Measurements from ENCODE around the gene COLEC12.

DNA sequence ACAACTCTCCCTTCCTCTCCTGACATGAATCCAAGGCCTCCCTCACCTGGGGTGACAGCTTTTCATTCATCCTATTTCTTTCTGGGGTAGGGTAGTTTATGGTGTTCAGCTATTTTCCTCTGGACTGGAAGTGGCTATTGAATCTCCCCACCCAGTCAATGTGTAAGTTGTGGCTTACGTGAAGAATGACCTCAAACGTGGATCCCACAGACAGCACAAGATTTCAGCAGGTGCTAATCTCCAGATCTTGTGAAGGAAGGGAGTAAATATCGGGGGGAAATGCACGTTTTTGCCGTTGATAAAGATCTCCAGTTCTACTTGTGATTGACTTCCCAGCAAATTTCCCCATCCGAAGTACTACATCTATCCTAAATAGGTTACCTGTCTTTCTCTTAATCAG lies 161.3 kb downstream of the COLEC12 start:
- TF ChIP-seq, protein P1, sequence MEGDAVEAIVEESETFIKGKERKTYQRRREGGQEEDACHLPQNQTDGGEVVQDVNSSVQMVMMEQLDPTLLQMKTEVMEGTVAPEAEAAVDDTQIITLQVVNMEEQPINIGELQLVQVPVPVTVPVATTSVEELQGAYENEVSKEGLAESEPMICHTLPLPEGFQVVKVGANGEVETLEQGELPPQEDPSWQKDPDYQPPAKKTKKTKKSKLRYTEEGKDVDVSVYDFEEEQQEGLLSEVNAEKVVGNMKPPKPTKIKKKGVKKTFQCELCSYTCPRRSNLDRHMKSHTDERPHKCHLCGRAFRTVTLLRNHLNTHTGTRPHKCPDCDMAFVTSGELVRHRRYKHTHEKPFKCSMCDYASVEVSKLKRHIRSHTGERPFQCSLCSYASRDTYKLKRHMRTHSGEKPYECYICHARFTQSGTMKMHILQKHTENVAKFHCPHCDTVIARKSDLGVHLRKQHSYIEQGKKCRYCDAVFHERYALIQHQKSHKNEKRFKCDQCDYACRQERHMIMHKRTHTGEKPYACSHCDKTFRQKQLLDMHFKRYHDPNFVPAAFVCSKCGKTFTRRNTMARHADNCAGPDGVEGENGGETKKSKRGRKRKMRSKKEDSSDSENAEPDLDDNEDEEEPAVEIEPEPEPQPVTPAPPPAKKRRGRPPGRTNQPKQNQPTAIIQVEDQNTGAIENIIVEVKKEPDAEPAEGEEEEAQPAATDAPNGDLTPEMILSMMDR (IDR thresholded peaks at IDR 0.05): no peak
- TF ChIP-seq POLR2A (IDR thresholded peaks at IDR 0.05): no peak
